Lung (tissue), 12 donors: ENCODE measurements around the gene NDUFAF8. TPM values are rescaled to one million over a fixed set of nuclear protein-coding genes. Genes with fewer than 3 reads are reported as not detected.

ENCODE experiments used
- ATAC-seq: fragments of 200-7000 bp; cut with Tn5 transposase; one replicate; pipeline ENCODE4 v1.9.1; 2020; ENCODE audit warnings: moderate number of reproducible peaks; ENCODE audit not compliant: insufficient read depth, low FRiP score
- DNase-seq, 3 donors: peaks; one replicate each; pipeline ENCODE4 v3.0.0-alpha.2; 2013 to 2017
- H3K27ac ChIP-seq, 2 donors: one replicate each; pipeline ENCODE4 v1.5.1; 2013; ENCODE audit warnings: mild to moderate bottlenecking in 2 of 2, moderate library complexity in 2 of 2, control low read depth in 1 of 2, inconsistent platforms in 1 of 2, low read depth in 1 of 2, low read length in 1 of 2
- H3K27me3 ChIP-seq, 3 donors: one replicate each; pipeline ENCODE4 v1.5.1; 2013; ENCODE audit warnings: low read length in 2 of 3; ENCODE audit not compliant: control insufficient read depth in 3 of 3, insufficient read depth in 3 of 3
- H3K36me3 ChIP-seq, 4 donors: one replicate each; pipeline ENCODE4 v1.5.1; 2013; ENCODE audit warnings: low read length in 4 of 4, mild to moderate bottlenecking in 1 of 4, moderate library complexity in 1 of 4; ENCODE audit not compliant: control insufficient read depth in 4 of 4, insufficient read depth in 4 of 4
- H3K4me1 ChIP-seq, 5 donors: one replicate each; pipeline ENCODE4 v1.5.1; 2013; ENCODE audit warnings: low read length in 5 of 5, mild to moderate bottlenecking in 2 of 5, moderate library complexity in 1 of 5; ENCODE audit not compliant: control insufficient read depth in 5 of 5, insufficient read depth in 5 of 5
- H3K4me3 ChIP-seq: one replicate; pipeline ENCODE4 v1.5.1; 2013; ENCODE audit warnings: mild to moderate bottlenecking, control low read depth, moderate library complexity
- H3K9ac ChIP-seq, 2 donors: one replicate each; pipeline ENCODE4 v1.5.1; 2013; ENCODE audit warnings: low read length in 2 of 2, control low read depth in 1 of 2; ENCODE audit not compliant: insufficient read depth in 1 of 2
- H3K9me3 ChIP-seq, 4 donors: one replicate each; pipeline ENCODE4 v1.5.1; 2013; ENCODE audit warnings: low read length in 3 of 4, mild to moderate bottlenecking in 1 of 4, moderate library complexity in 1 of 4; ENCODE audit not compliant: control insufficient read depth in 4 of 4, insufficient read depth in 3 of 4
- WGBS, 2 donors: extraction: QIAGEN DNeasy Blood & Tissue Kit; methylation state at CpG; one replicate each; pipeline ENCODE4 v1.1.7; 2013; 5-methylcytosine and 5-hydroxymethylcytosine counted together
- polyA plus RNA-seq, 2 donors: library from polyadenylated mRNA; stranded (reverse); fragments of 200-250 nt; gene quantifications; one replicate each; pipeline ENCODE4 v1.2.1, GENCODE V29; 2013
- total RNA-seq, 2 donors: library from RNA; depleted of rRNA in 1 of 2; stranded (reverse); fragments of >200 nt in 1 of 2; gene quantifications; one replicate each; pipeline ENCODE4 v1.2.1, GENCODE V29; 2014 to 2021
- TF ChIP-seq, protein P1 (sequence below): IDR thresholded peaks from 2 replicates; pipeline ENCODE4 v1.5.1; 2012; ENCODE audit warnings: mild to moderate bottlenecking; ENCODE audit errors: control extremely low read depth, extremely low read depth
- donor health status: control.
- donor health status: control.
- donor health status: Bipolar disorder and iron deficiency.
- donor health status: healthy.
- donor health status: DM: yes; HTN: yes; CAD: no.

NDUFAF8 gene
- total and polyA plus RNA-seq, 4 donors = 12.7 to 51.1 (median 29.9) TPM

DNA sequence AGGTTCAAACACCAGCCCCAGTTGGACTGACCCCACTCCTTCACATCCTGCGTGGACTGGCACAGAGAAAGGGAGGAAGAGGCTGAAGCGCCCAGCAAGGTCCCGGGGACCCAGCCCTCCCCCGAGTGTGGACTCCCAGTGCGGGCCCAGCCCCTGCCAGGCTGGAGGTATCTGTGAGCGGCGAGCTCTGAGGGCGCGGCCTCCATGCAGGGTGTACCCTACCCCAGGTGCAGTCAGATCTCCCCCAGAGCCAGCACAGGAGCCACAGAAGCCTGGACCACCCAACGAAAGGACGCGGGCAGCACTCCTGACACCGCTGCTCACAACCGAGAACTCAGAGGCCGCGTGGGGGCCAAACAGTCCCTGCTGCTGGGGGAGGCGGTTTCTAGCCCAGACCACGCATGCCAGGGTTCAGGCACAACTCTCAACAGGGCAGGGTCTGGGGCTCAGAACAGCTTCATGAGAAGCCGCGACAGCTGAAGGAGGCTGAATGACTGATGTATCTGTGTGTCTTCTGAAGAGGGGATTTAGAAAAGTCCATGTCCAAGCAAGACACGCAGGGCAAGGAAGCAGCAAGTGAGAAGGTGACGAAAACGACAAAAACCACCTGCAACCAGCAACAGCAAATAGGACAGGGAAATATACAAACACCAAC is 47.5 kb downstream of the NDUFAF8 start:
- DNase-seq (no peak), ATAC-seq (no peak)
- no peak overlapping the region for H3K9ac ChIP-seq
- H3K27me3 ChIP-seq = no peaks in the 10 kb centered on the region
- TF ChIP-seq, protein P1, sequence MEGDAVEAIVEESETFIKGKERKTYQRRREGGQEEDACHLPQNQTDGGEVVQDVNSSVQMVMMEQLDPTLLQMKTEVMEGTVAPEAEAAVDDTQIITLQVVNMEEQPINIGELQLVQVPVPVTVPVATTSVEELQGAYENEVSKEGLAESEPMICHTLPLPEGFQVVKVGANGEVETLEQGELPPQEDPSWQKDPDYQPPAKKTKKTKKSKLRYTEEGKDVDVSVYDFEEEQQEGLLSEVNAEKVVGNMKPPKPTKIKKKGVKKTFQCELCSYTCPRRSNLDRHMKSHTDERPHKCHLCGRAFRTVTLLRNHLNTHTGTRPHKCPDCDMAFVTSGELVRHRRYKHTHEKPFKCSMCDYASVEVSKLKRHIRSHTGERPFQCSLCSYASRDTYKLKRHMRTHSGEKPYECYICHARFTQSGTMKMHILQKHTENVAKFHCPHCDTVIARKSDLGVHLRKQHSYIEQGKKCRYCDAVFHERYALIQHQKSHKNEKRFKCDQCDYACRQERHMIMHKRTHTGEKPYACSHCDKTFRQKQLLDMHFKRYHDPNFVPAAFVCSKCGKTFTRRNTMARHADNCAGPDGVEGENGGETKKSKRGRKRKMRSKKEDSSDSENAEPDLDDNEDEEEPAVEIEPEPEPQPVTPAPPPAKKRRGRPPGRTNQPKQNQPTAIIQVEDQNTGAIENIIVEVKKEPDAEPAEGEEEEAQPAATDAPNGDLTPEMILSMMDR = no peak
- H3K9me3 ChIP-seq = no peaks in the 10 kb centered on the region
- H3K4me1 ChIP-seq = peaks cover 0 to 18% (median 5%) of the 10 kb centered on the region in 5 donors
- peaks cover 0 to 34% (median 15%) of the 10 kb centered on the region in 4 donors for H3K36me3 ChIP-seq
- 84 to 88% methylated on average over 23 of the region's 23 CpGs for WGBS, 2 donors
- H3K4me3 ChIP-seq = no peak overlapping the region
- peak overlapping the region; percentile 51 to 93 for H3K27ac ChIP-seq

- 86 to 90% methylated on average over 21 of the region's 21 CpGs for WGBS, 2 donors
- Histone ChIP-seq H3K9ac (no peak overlapping the region), H3K27ac (peak overlapping the region in 1 of 2 donors; percentile 93), H3K27me3 (no peaks in the 10 kb centered on the region), H3K9me3 (no peaks in the 10 kb centered on the region), H3K36me3 (peaks cover 0 to 30% (median 13%) of the 10 kb centered on the region in 4 donors), H3K4me3 (no peak overlapping the region), H3K4me1 (peaks cover 0 to 19% (median 5%) of the 10 kb centered on the region in 5 donors)
- TF ChIP-seq, protein P1 = no peak
- DNase-seq (no peak), ATAC-seq (no peak)
Observed at GRCh38 chr17:81287152-81287551, 48.0 kb downstream of the NDUFAF8 start.

DNA sequence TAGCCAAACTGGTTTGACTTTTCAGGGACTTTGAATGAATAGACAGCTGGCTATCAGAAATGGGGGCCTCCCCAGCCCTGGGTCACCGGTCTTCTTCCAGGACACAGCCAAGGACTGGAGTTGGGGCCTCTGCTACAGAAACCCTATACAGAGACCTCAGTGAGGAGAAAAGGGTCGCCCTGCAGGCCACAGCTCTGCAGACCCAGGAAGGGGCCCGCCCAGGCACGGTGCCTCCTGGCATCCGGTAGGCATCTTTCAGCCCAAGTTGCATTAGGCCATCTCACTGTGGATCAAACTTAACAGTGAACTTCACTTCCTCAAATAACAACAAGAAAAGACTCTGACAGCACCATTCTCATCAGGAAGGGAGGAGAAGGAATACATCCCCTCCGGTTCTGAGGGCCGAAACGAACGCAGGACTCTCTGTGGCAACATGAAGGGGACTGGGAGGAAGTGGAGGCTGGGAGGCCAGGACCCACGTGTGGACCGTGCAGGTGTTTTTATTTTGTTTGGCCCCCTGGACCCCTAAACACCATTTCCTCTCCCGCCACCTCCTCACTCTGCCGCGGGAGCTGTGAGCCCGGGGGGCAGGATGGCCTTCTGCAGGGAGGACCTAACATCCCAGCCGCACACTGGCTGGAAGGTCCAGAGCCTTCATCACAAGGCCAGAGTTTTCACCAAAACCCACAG is 48.8 kb downstream of the NDUFAF8 start:
- Histone ChIP-seq H3K27ac (peak overlapping the region in 1 of 2 donors; percentile 62), H3K9ac (no peak overlapping the region), H3K27me3 (no peaks in the 10 kb centered on the region), H3K9me3 (no peaks in the 10 kb centered on the region), H3K36me3 (peaks cover 0 to 23% (median 12%) of the 10 kb centered on the region in 4 donors), H3K4me1 (peaks cover 0 to 19% (median 5%) of the 10 kb centered on the region in 5 donors), H3K4me3 (no peak overlapping the region)
- WGBS, 2 donors = 27 to 62% methylated on average over 16 of the region's 16 CpGs
- DNase-seq (no peak), ATAC-seq (no peak)
- TF ChIP-seq, protein P1 = no peak
